ENCODE results near the gene GALNTL6.

GRCh38 chr4:172099376-172099775 is 286.2 kb downstream of the GALNTL6 start:
- no peak for TF ChIP-seq POLR2A (IDR thresholded peaks at IDR 0.05; ENCODE audit: low read length)
- TF ChIP-seq GATA1 (IDR thresholded peaks at IDR 0.05; ENCODE audit: low read depth, low read length): no peak
